Measurements from ENCODE around the gene ETV6.

ETV6 gene

GRCh38 chr12:11746940-11747716, 97.7 kb downstream of the ETV6 start:
- TF ChIP-seq CTCF (IDR thresholded peaks at IDR 0.05; ENCODE audit: extremely low read depth, missing control alignments), result no peak
- DNase-seq (ENCODE audit: low spot score), result no peak

- no peak for TF ChIP-seq CTCF (IDR thresholded peaks at IDR 0.05; ENCODE audit: extremely low read depth, missing control alignments)
- no peak for DNase-seq (ENCODE audit: low spot score)
Observed at GRCh38 chr12:11747969-11748368, 98.5 kb downstream of the ETV6 start.

- DNase-seq (ENCODE audit: low spot score), result no peak
- no peak for TF ChIP-seq CTCF (IDR thresholded peaks at IDR 0.05; ENCODE audit: extremely low read depth, missing control alignments)
Observed at GRCh38 chr12:11748903-11749302, 99.4 kb downstream of the ETV6 start.

GRCh38 chr12:11749943-11750690, 100.6 kb downstream of the ETV6 start:
- peak; percentile 42 for DNase-seq (ENCODE audit: low spot score)
- no peak for TF ChIP-seq CTCF (IDR thresholded peaks at IDR 0.05; ENCODE audit: extremely low read depth, missing control alignments)

- TF ChIP-seq CTCF (IDR thresholded peaks at IDR 0.05; ENCODE audit: extremely low read depth, missing control alignments), result no peak
- no peak for DNase-seq (ENCODE audit: low spot score)
Observed at GRCh38 chr12:11752403-11753149, 103.1 kb downstream of the ETV6 start.

DNA sequence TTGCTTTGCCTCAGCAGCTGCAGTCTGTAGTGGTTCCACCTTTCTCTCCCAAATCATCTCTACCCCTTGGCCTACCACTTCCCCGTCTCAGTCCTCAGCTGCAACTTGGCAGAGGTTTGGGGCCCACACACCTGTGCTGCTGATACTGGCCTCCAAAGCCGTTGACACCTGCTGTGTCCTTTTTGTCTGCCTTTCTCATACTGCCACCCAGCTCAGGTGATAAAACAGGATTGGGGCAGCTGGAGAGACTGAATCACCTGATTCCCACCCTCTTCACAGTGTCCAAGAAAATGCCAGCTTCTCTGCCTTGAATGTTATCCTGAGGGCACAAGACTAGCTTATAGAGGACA, 103.7 kb downstream of the ETV6 start:
- no peak for TF ChIP-seq CTCF (IDR thresholded peaks at IDR 0.05; ENCODE audit: extremely low read depth, missing control alignments)
- no peak for DNase-seq (ENCODE audit: low spot score)

GRCh38 chr12:11753826-11754225, 104.4 kb downstream of the ETV6 start:
- no peak for DNase-seq (ENCODE audit: low spot score)
- TF ChIP-seq CTCF (IDR thresholded peaks at IDR 0.05; ENCODE audit: extremely low read depth, missing control alignments), result no peak
